ENCODE measurements around the gene GTPBP3. TPM values are rescaled to one million over a fixed set of nuclear protein-coding genes. Genes with fewer than 3 reads are reported as not detected.

GTPBP3 gene
- total RNA-seq, 1 experiment from 2014 or later = 35.3 TPM

DNA sequence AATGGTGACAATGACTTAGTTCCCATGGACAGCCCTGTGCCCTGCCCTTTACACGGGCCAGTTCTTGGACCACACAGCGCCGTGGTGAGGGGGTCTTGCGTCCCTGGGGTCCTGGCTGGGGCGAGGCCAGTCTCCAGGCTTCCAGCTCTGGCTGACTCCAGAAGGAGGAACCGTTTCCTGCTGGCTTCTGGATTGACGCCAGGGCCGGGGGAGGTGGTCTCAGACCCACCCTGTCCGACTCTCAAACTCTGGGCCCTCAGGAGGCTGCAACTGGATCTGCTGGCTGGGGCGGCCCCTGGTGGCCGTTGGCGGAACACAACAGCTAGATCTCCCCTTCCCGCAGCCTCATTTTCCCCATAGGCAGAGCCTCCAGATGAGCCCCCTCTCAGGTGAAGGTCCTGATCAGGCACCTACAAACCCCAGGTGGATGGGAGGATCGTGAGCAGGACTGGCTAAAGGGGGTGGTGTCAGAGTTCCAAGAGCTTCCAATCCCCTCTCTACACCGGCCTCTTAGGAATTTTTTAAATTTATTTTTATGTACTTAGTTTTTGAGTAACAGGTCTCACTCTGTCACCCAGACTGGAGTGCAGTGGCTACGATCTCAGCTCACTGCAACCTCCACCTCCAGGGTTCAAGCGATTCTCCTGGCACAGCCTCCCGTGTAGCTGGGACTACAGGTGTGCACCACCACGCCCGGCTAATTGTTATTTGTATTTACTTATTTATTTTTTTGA, 48.7 kb downstream of the GTPBP3 start:
- DNase-seq (ENCODE audit: low read depth, low spot score) = no peak
- POLR2A ChIA-PET = no interaction called here
- intact Hi-C loops (cut with micrococcal nuclease; ENCODE audit: unreplicated experiment) = loop anchor here (2.0 kb wide), 1 partner anchor 41 kb away; no protein-coding TSS in a partner anchor
- peak; percentile 66 for ATAC-seq
- no peak overlapping the region for H3K27ac ChIP-seq (ENCODE audit: low read length)
- no peaks in the 10 kb centered on the region for H3K36me3 ChIP-seq (ENCODE audit: control insufficient read depth, insufficient read depth, low read length)
- in situ Hi-C loops (cut with HindIII; ENCODE audit: low pct_unique_long_range_greater_than_20kb, low sequenced_read_pairs) = no loop called here
- no peak overlapping the region for H3K4me3 ChIP-seq (ENCODE audit: low read depth in 2 of 2, low read length in 2 of 2)
- H3K27me3 ChIP-seq (ENCODE audit: control insufficient read depth, insufficient read depth, low read length) = no peaks in the 10 kb centered on the region
- H3K4me1 ChIP-seq (ENCODE audit: control insufficient read depth, insufficient read depth, low read length) = peaks cover 4% of the 10 kb centered on the region; the same call in 1 of the 2 replicates
- no TSS peak for BruUV-seq (replicated peaks)
- H3K9me3 ChIP-seq (ENCODE audit: control insufficient read depth, insufficient read depth, low read depth, low read length) = no peaks in the 10 kb centered on the region; the same call in 1 of the 2 replicates
- TF ChIP-seq, protein P1, sequence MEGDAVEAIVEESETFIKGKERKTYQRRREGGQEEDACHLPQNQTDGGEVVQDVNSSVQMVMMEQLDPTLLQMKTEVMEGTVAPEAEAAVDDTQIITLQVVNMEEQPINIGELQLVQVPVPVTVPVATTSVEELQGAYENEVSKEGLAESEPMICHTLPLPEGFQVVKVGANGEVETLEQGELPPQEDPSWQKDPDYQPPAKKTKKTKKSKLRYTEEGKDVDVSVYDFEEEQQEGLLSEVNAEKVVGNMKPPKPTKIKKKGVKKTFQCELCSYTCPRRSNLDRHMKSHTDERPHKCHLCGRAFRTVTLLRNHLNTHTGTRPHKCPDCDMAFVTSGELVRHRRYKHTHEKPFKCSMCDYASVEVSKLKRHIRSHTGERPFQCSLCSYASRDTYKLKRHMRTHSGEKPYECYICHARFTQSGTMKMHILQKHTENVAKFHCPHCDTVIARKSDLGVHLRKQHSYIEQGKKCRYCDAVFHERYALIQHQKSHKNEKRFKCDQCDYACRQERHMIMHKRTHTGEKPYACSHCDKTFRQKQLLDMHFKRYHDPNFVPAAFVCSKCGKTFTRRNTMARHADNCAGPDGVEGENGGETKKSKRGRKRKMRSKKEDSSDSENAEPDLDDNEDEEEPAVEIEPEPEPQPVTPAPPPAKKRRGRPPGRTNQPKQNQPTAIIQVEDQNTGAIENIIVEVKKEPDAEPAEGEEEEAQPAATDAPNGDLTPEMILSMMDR (IDR thresholded peaks at IDR 0.05) = peak; percentile 91
- TF ChIP-seq TCF7L2 (IDR thresholded peaks at IDR 0.05; ENCODE audit: low read depth, low read length) = no peak
- CTCF ChIA-PET = interaction anchor here (0.6 kb wide), 2 partner anchors 8 to 41 kb away, joined by 3 to 5 read pairs; no protein-coding TSS in a partner anchor

DNA sequence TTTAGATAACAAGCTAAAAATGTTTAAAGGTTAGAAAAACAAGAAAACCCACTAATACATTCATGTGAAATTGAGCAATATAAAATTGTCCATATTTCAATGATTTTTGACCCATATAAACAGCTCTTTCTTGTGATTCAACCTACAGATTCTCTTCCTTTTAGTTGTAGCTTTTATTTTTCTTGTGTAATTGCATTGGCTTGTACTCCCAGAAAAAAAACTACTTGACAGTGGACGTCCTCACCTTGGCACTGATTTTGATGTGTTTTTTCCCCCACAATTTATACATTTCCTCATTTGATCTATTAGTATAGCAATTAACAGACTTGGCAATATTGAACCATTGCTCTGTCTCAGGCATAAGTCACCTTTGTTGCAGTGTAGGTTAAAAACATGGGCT, 51.9 kb downstream of the GTPBP3 start:
- H3K27me3 ChIP-seq (ENCODE audit: control insufficient read depth, insufficient read depth, low read length) = no peaks in the 10 kb centered on the region
- H3K9me3 ChIP-seq (ENCODE audit: control insufficient read depth, insufficient read depth, low read depth, low read length) = no peaks in the 10 kb centered on the region; the same call in 1 of the 2 replicates
- intact Hi-C loops (cut with micrococcal nuclease; ENCODE audit: unreplicated experiment) (no loop called here), in situ Hi-C loops (cut with HindIII; ENCODE audit: low pct_unique_long_range_greater_than_20kb, low sequenced_read_pairs) (no loop called here)
- H3K27ac ChIP-seq (ENCODE audit: low read length) = no peak overlapping the region
- POLR2A ChIA-PET = interaction anchor here (0.6 kb wide), 1 partner anchor 44 kb away, joined by 8 read pairs; no protein-coding TSS in a partner anchor
- DNase-seq (ENCODE audit: low read depth, low spot score) (no peak), ATAC-seq (no peak)
- no peak overlapping the region for H3K4me3 ChIP-seq (ENCODE audit: low read depth in 2 of 2, low read length in 2 of 2)
- TF ChIP-seq TCF7L2 (IDR thresholded peaks at IDR 0.05; ENCODE audit: low read depth, low read length) (no peak), POLR2AphosphoS5 (IDR thresholded peaks at IDR 0.05; ENCODE audit: low read depth, low read length) (no peak), SIN3A (IDR thresholded peaks at IDR 0.05; ENCODE audit: borderline replicate concordance, insufficient read depth, low read depth, low read length) (no peak)
- TF ChIP-seq, protein P1 (IDR thresholded peaks at IDR 0.05) = no peak
- TF ChIP-seq, protein P2, sequence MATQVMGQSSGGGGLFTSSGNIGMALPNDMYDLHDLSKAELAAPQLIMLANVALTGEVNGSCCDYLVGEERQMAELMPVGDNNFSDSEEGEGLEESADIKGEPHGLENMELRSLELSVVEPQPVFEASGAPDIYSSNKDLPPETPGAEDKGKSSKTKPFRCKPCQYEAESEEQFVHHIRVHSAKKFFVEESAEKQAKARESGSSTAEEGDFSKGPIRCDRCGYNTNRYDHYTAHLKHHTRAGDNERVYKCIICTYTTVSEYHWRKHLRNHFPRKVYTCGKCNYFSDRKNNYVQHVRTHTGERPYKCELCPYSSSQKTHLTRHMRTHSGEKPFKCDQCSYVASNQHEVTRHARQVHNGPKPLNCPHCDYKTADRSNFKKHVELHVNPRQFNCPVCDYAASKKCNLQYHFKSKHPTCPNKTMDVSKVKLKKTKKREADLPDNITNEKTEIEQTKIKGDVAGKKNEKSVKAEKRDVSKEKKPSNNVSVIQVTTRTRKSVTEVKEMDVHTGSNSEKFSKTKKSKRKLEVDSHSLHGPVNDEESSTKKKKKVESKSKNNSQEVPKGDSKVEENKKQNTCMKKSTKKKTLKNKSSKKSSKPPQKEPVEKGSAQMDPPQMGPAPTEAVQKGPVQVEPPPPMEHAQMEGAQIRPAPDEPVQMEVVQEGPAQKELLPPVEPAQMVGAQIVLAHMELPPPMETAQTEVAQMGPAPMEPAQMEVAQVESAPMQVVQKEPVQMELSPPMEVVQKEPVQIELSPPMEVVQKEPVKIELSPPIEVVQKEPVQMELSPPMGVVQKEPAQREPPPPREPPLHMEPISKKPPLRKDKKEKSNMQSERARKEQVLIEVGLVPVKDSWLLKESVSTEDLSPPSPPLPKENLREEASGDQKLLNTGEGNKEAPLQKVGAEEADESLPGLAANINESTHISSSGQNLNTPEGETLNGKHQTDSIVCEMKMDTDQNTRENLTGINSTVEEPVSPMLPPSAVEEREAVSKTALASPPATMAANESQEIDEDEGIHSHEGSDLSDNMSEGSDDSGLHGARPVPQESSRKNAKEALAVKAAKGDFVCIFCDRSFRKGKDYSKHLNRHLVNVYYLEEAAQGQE (IDR thresholded peaks at IDR 0.05; ENCODE audit: insufficient read depth in 1 of 2, low read depth in 2 of 2, low read length in 1 of 2) = no peak
- no peaks in the 10 kb centered on the region for H3K36me3 ChIP-seq (ENCODE audit: control insufficient read depth, insufficient read depth, low read length)
- peaks cover 5% of the 10 kb centered on the region for H3K4me1 ChIP-seq (ENCODE audit: control insufficient read depth, insufficient read depth, low read length)
- CTCF ChIA-PET = interaction anchor here (0.7 kb wide), 1 partner anchor 28 kb away, joined by 3 read pairs; no protein-coding TSS in a partner anchor
- BruUV-seq (replicated peaks) = no TSS peak

Data from Panc1 (cell line).